T-helper 2 cell treated with Interferon-gamma antibody and Interleukin-4, amounts not matched to agents 5 μg/mL and 100 μg/mL, for 36 hours (primary cell): Measurements from ENCODE around the gene H6PD.

Experiments used
- DNase-seq: peaks from one replicate; pipeline ENCODE4 v3.0.0; 2021; ENCODE audit warnings: low spot score
- H3K27ac Mint-ChIP-seq: one replicate; pipeline ENCODE4 v1.8.0; 2021; ENCODE audit warnings: mild to moderate bottlenecking, mixed read lengths
- H3K27me3 Mint-ChIP-seq: one replicate; pipeline ENCODE4 v1.8.0; 2021; ENCODE audit warnings: low read depth, mixed read lengths
- H3K36me3 Mint-ChIP-seq: one replicate; pipeline ENCODE4 v1.8.0; 2021; ENCODE audit warnings: low read depth, mixed read lengths
- H3K4me1 Mint-ChIP-seq: one replicate; pipeline ENCODE4 v1.8.0; 2021; ENCODE audit warnings: low read depth, mixed read lengths
- H3K4me3 Mint-ChIP-seq: one replicate; pipeline ENCODE4 v1.8.0; 2022; ENCODE audit warnings: mild to moderate bottlenecking, moderate library complexity, mixed read lengths
- H3K9me3 Mint-ChIP-seq: one replicate; pipeline ENCODE4 v1.8.0; 2021; ENCODE audit warnings: mixed read lengths

Gene H6PD

GRCh38 chr1:9316080-9316444, 81.5 kb downstream of the H6PD start:
- peak; percentile 30 for DNase-seq
- Mint-ChIP-seq H3K9me3 (no peaks in the 10 kb centered on the region), H3K4me3 (peak overlapping the region; percentile 73), H3K36me3 (peaks cover 2% of the 10 kb centered on the region), H3K27ac (peak overlapping the region; percentile 91), H3K27me3 (no peaks in the 10 kb centered on the region), H3K4me1 (peaks cover 44% of the 10 kb centered on the region)

GRCh38 chr1:9316512-9316911, 81.9 kb downstream of the H6PD start:
- no peaks in the 10 kb centered on the region for H3K9me3 Mint-ChIP-seq
- H3K36me3 Mint-ChIP-seq = peaks cover 2% of the 10 kb centered on the region
- no peaks in the 10 kb centered on the region for H3K27me3 Mint-ChIP-seq
- peaks cover 45% of the 10 kb centered on the region for H3K4me1 Mint-ChIP-seq
- no peak for DNase-seq
- peak overlapping the region; percentile 54 for H3K27ac Mint-ChIP-seq
- peak overlapping the region; percentile 73 for H3K4me3 Mint-ChIP-seq

- H3K27me3 Mint-ChIP-seq = no peaks in the 10 kb centered on the region
- peaks cover 45% of the 10 kb centered on the region for H3K4me1 Mint-ChIP-seq
- H3K27ac Mint-ChIP-seq = peak overlapping the region; percentile 54
- no peak for DNase-seq
- peaks cover 2% of the 10 kb centered on the region for H3K36me3 Mint-ChIP-seq
- peak overlapping the region; percentile 16 for H3K4me3 Mint-ChIP-seq
- H3K9me3 Mint-ChIP-seq = no peaks in the 10 kb centered on the region
Observed at GRCh38 chr1:9317072-9317471, 82.5 kb downstream of the H6PD start.

- H3K4me3 Mint-ChIP-seq = no peak overlapping the region
- peak; percentile 21 for DNase-seq
- peaks cover 2% of the 10 kb centered on the region for H3K36me3 Mint-ChIP-seq
- no peaks in the 10 kb centered on the region for H3K27me3 Mint-ChIP-seq
- peaks cover 43% of the 10 kb centered on the region for H3K4me1 Mint-ChIP-seq
- H3K9me3 Mint-ChIP-seq = no peaks in the 10 kb centered on the region
- no peak overlapping the region for H3K27ac Mint-ChIP-seq
Observed at GRCh38 chr1:9317591-9318417, 83.2 kb downstream of the H6PD start.

- peaks cover 2% of the 10 kb centered on the region for H3K36me3 Mint-ChIP-seq
- H3K4me3 Mint-ChIP-seq = no peak overlapping the region
- DNase-seq = no peak
- peaks cover 35% of the 10 kb centered on the region for H3K4me1 Mint-ChIP-seq
- H3K9me3 Mint-ChIP-seq = no peaks in the 10 kb centered on the region
- H3K27me3 Mint-ChIP-seq = no peaks in the 10 kb centered on the region
- H3K27ac Mint-ChIP-seq = no peak overlapping the region
Observed at GRCh38 chr1:9319208-9319788, 84.7 kb downstream of the H6PD start.

- no peak for DNase-seq
- H3K27me3 Mint-ChIP-seq = no peaks in the 10 kb centered on the region
- H3K9me3 Mint-ChIP-seq = no peaks in the 10 kb centered on the region
- H3K4me3 Mint-ChIP-seq = no peak overlapping the region
- peaks cover 2% of the 10 kb centered on the region for H3K36me3 Mint-ChIP-seq
- peaks cover 29% of the 10 kb centered on the region for H3K4me1 Mint-ChIP-seq
- no peak overlapping the region for H3K27ac Mint-ChIP-seq
Observed at GRCh38 chr1:9319789-9320519, 85.4 kb downstream of the H6PD start.
